ENCODE data around the gene SIX1. TPM values are rescaled to one million over a fixed set of nuclear protein-coding genes. Genes with fewer than 3 reads are reported as not detected.

The SIX1 gene
- total RNA-seq, 1 experiment from 2014 or later: 0.32 TPM

- no peak for TF ChIP-seq CTCF (IDR thresholded peaks at IDR 0.05; ENCODE audit: insufficient read depth in 1 of 2, low read depth in 1 of 2, low read length in 1 of 2, severe bottlenecking in 1 of 2, unreplicated experiment in 1 of 2)
- Mint-ChIP-seq H3K4me1 (ENCODE audit: low read depth, unreplicated experiment) (peaks cover 20% of the 10 kb centered on the region), H3K27ac (ENCODE audit: unreplicated experiment) (no peak overlapping the region), H3K4me3 (ENCODE audit: unreplicated experiment) (peak overlapping the region; percentile 87), H3K27me3 (ENCODE audit: insufficient read depth, unreplicated experiment) (peaks cover 23% of the 10 kb centered on the region), H3K9me3 (ENCODE audit: unreplicated experiment) (no peaks in the 10 kb centered on the region), H3K36me3 (ENCODE audit: insufficient read depth, unreplicated experiment) (no peaks in the 10 kb centered on the region)
- CTCF ChIA-PET: no interaction called here
- no peaks in the 10 kb centered on the region for H3K36me3 ChIP-seq (ENCODE audit: control insufficient read depth, insufficient read depth, low read length)
- DNase-seq: no peak
- POLR2A ChIA-PET: no interaction called here
- BruUV-seq (replicated peaks): no TSS peak
- H3K27me3 ChIP-seq (replicated peaks; ENCODE audit: control insufficient read depth, insufficient read depth, low read length): 0 out of 2 replicates have a peak, but pooled peaks cover 1% of the 10 kb centered on the region
- intact Hi-C loops (cut with micrococcal nuclease; ENCODE audit: unreplicated experiment): no loop called here
- no peaks in the 10 kb centered on the region for H3K9me3 ChIP-seq
- H3K4me3 ChIP-seq (ENCODE audit: low read depth, low read length): no peak overlapping the region
- peaks cover 7% of the 10 kb centered on the region; the same call in 1 of the 2 replicates for H3K4me1 ChIP-seq
These were observed 9.0 kb upstream of the SIX1 start for GRCh38 chr14:60658211-60658690.

GRCh38 chr14:60657456-60658210 lies 8.4 kb upstream of the SIX1 start:
- TF ChIP-seq CTCF (IDR thresholded peaks at IDR 0.05; ENCODE audit: insufficient read depth in 1 of 2, low read depth in 1 of 2, low read length in 1 of 2, severe bottlenecking in 1 of 2, unreplicated experiment in 1 of 2): no peak
- H3K4me3 ChIP-seq (ENCODE audit: low read depth, low read length): peak overlapping the region; percentile 59
- no peak for DNase-seq
- Mint-ChIP-seq H3K36me3 (ENCODE audit: insufficient read depth, unreplicated experiment) (no peaks in the 10 kb centered on the region), H3K9me3 (ENCODE audit: unreplicated experiment) (no peaks in the 10 kb centered on the region), H3K4me3 (ENCODE audit: unreplicated experiment) (peak overlapping the region; percentile 87), H3K27ac (ENCODE audit: unreplicated experiment) (peak overlapping the region; percentile 65), H3K4me1 (ENCODE audit: low read depth, unreplicated experiment) (peaks cover 20% of the 10 kb centered on the region), H3K27me3 (ENCODE audit: insufficient read depth, unreplicated experiment) (peaks cover 23% of the 10 kb centered on the region)
- H3K4me1 ChIP-seq: peaks cover 7% of the 10 kb centered on the region; the same call in 1 of the 2 replicates
- ChIA-PET CTCF (interaction anchor here (1.0 to 1.1 kb wide), 3 partner anchors 13 to 368 kb away, joined by 3 read pairs; no protein-coding TSS in a partner anchor), POLR2A (interaction anchor here (0.6 kb wide), 1 partner anchor 409 kb away, joined by 3 read pairs; the partner anchor contains the start of gene PPM1A)
- no TSS peak for BruUV-seq (replicated peaks)
- 0 out of 2 replicates have a peak, but pooled peaks cover 1% of the 10 kb centered on the region for H3K27me3 ChIP-seq (replicated peaks; ENCODE audit: control insufficient read depth, insufficient read depth, low read length)
- intact Hi-C loops (cut with micrococcal nuclease; ENCODE audit: unreplicated experiment): no loop called here
- no peaks in the 10 kb centered on the region for H3K36me3 ChIP-seq (ENCODE audit: control insufficient read depth, insufficient read depth, low read length)
- no peaks in the 10 kb centered on the region for H3K9me3 ChIP-seq

DNA sequence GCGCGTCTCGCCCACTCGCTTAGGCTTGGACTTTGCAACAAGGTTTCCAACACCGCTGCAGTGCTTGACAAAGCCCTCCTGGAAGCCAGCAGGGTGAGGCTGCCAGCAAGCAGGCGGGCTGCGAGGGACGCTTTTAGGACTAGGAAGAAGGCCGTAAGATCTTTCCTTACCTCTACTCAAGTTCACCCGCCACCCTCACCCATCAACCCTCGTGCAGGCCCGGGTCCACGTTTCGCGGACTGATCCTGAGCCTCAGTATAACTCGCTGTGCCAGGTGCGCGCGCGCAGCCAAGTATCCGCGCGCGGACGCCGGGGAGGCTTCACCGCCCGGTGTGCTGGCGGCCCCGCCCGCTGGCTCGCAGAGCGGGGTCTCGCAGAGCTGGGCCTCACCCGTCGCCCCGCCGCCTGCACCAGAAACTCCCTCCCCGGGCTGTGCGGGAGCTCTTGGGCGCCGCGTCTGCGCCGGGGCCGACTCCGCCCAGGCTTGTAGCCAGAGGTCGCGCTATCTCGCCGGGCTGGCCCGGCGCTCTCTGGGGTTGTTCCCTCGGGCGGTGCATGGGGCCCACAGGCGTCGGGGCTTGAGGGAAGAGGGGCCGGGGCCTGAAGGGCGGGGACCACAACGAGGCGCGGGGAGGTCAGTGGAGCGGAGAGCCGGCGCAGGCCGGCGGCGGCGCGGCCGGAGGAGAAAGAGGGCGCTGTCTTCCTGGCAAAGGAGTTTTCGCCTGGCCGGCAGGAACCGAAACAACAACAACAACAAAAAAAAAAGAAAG lies 7.6 kb upstream of the SIX1 start:
- Mint-ChIP-seq H3K4me3 (ENCODE audit: unreplicated experiment) (peak overlapping the region; percentile 87), H3K36me3 (ENCODE audit: insufficient read depth, unreplicated experiment) (no peaks in the 10 kb centered on the region), H3K9me3 (ENCODE audit: unreplicated experiment) (no peaks in the 10 kb centered on the region), H3K27ac (ENCODE audit: unreplicated experiment) (peak overlapping the region; percentile 65), H3K27me3 (ENCODE audit: insufficient read depth, unreplicated experiment) (peaks cover 21% of the 10 kb centered on the region), H3K4me1 (ENCODE audit: low read depth, unreplicated experiment) (peaks cover 20% of the 10 kb centered on the region)
- intact Hi-C loops (cut with micrococcal nuclease; ENCODE audit: unreplicated experiment): no loop called here
- POLR2A ChIA-PET: interaction anchor here (0.6 kb wide), 1 partner anchor 408 kb away, joined by 3 read pairs; the partner anchor contains the start of gene PPM1A
- CTCF ChIA-PET: interaction anchor here (1.0 to 1.1 kb wide), 3 partner anchors 13 to 368 kb away, joined by 3 read pairs; no protein-coding TSS in a partner anchor
- H3K27me3 ChIP-seq (replicated peaks; ENCODE audit: control insufficient read depth, insufficient read depth, low read length): peaks cover 1% of the 10 kb centered on the region; the same call in 1 of the 2 replicates
- no peaks in the 10 kb centered on the region for H3K36me3 ChIP-seq (ENCODE audit: control insufficient read depth, insufficient read depth, low read length)
- no peaks in the 10 kb centered on the region for H3K9me3 ChIP-seq
- peak; percentile 72 to 75 for DNase-seq
- peaks cover 7% of the 10 kb centered on the region; the same call in 1 of the 2 replicates for H3K4me1 ChIP-seq
- H3K4me3 ChIP-seq (ENCODE audit: low read depth, low read length): peak overlapping the region; percentile 59
- TF ChIP-seq CTCF (IDR thresholded peaks at IDR 0.05; ENCODE audit: insufficient read depth in 1 of 2, low read depth in 1 of 2, low read length in 1 of 2, severe bottlenecking in 1 of 2, unreplicated experiment in 1 of 2): peak; percentile 20 to 21
- no TSS peak for BruUV-seq (replicated peaks)
